SU-DHL-6 (cell line): ENCODE measurements around the gene ATG4C.

Source experiments
- EZH2phosphoT487 ChIP-seq: fragments of 200-600 bp; sonication (generic), shearing (Covaris generic); conservative IDR thresholded peaks from 2 replicates; pipeline ENCODE4 v1.6.1; 2018; ENCODE audit warnings: mild to moderate bottlenecking, antibody characterized with exemption, low read length, moderate library complexity, mixed read lengths
- TF ChIP-seq, protein P1 (sequence below): fragments of 200-600 bp; sonication (generic); IDR thresholded peaks from one replicate; pipeline ENCODE4 v1.5.1; 2017; ENCODE audit warnings: antibody characterized with exemption, mild to moderate bottlenecking, low read length, moderate library complexity; ENCODE audit not compliant: insufficient read depth, poor library complexity, severe bottlenecking

DNA sequence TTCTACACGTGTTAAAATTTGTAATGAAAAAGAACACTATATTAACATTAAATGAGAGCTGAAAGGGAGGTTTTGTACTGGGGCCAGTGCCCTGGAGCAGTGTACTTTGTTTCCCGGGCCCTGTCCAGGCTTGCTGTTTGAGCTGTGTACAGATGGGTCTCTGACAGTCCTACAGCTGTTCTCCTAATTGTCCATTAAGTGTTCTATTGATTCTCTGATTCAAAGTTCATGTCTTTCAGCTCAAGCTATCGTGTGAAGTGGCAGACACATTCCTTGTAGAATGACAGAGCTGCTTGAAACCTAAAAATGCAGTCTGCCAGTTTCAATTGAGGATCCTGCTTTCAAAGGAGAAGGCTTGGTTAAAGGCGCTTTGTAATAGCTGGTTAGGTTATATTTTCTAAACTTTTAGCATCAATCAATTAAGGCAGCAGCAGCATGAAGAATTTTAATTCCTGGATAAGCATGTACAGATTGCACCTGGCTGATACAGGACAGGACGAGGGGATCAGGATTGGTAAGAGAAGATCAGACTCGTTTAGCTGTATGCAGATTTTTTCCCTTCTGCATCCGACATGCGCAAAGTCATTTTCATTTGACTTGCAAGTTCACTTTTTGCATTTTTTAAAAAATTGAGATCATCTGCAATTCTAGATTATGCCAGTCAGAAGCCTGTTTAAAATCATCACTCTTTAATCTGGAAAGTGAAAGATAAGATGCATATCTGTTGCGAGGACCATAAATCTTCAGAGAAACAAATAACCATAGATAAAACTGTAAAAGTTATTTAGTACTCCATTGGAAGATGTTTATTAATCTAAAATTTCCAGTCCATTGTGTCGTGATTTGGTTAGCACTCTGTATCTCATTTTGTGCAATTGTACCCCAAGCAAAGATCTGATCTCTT is 98.5 kb downstream of the ATG4C start:
- TF ChIP-seq, protein P1, sequence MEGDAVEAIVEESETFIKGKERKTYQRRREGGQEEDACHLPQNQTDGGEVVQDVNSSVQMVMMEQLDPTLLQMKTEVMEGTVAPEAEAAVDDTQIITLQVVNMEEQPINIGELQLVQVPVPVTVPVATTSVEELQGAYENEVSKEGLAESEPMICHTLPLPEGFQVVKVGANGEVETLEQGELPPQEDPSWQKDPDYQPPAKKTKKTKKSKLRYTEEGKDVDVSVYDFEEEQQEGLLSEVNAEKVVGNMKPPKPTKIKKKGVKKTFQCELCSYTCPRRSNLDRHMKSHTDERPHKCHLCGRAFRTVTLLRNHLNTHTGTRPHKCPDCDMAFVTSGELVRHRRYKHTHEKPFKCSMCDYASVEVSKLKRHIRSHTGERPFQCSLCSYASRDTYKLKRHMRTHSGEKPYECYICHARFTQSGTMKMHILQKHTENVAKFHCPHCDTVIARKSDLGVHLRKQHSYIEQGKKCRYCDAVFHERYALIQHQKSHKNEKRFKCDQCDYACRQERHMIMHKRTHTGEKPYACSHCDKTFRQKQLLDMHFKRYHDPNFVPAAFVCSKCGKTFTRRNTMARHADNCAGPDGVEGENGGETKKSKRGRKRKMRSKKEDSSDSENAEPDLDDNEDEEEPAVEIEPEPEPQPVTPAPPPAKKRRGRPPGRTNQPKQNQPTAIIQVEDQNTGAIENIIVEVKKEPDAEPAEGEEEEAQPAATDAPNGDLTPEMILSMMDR = no peak
- TF ChIP-seq EZH2phosphoT487 = no peak
